ENCODE results near the gene GLMP.
A peak's percentile ranks its signal among the peaks of the same experiment; 100 is the strongest.
"Not testable (repeated sequence)": the region's sequence is repeated elsewhere in the genome, so short reads cannot be mapped to it uniquely, and the experiment has no call there.

Gene GLMP, protein sequence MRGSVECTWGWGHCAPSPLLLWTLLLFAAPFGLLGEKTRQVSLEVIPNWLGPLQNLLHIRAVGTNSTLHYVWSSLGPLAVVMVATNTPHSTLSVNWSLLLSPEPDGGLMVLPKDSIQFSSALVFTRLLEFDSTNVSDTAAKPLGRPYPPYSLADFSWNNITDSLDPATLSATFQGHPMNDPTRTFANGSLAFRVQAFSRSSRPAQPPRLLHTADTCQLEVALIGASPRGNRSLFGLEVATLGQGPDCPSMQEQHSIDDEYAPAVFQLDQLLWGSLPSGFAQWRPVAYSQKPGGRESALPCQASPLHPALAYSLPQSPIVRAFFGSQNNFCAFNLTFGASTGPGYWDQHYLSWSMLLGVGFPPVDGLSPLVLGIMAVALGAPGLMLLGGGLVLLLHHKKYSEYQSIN

GRCh38 chr1:156295391-156295947, at the start of gene GLMP:
Gene GLMP (minus strand): TSS chr1:156295679. CDS start chr1:156295645, 34 bp downstream.
- no peak for FAIRE-seq
- DNase-seq (ENCODE audit: low spot score), result no peak

- DNase-seq (ENCODE audit: low spot score), result no peak
- FAIRE-seq, result no peak
Observed at GRCh38 chr1:156344409-156344808, 48.9 kb upstream of the GLMP start.

DNA sequence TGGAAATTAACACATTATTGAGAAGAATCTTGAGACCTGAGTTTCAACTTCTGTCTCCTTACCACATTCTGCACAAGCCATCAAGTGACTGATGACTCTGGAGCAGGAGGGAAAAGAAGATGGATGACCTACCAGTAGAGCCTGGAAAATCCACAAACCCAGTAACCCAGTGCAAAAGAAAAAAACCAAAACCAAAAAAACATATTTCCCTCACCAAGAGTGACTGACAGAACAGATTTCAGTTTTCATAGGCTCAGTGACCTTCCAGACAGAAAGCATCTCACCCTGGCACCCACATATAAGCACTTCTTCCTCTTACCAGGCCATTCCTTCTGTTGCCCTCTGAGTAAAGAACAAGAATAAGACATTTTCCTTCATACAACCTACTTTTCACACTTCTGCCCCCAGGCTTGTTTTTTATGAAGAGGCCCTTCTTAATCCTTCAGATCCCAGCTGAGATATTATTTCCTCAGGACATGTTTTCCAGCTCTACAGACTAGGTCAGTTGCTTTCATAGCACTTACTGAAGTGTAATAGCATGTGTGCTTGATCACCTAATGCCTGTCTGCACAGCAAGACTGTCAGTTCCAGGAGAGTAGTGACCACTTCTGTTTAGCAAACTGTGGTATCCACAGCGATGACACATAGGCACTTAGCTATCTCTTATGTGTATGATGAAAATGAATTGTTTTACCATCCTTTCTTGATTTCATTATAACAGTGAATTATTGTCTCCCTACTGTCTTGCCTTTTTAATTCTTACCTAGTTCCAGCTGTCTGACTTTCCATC, 46.9 kb upstream of the GLMP start:
- peak; percentile 20 for DNase-seq (ENCODE audit: low spot score)
- no peak for FAIRE-seq

GRCh38 chr1:156338180-156338976, 42.9 kb upstream of the GLMP start, which contains the start of the genes CCT3 and TSACC:
Gene CCT3 (minus strand): TSS chr1:156338292. CDS start chr1:156338184, 108 bp downstream.
Gene TSACC (plus strand): TSS chr1:156338526. CDS start chr1:156339758, 1,232 bp downstream.
- peak; percentile 99 for DNase-seq (ENCODE audit: low spot score)
- FAIRE-seq, result peak; percentile 85

DNA sequence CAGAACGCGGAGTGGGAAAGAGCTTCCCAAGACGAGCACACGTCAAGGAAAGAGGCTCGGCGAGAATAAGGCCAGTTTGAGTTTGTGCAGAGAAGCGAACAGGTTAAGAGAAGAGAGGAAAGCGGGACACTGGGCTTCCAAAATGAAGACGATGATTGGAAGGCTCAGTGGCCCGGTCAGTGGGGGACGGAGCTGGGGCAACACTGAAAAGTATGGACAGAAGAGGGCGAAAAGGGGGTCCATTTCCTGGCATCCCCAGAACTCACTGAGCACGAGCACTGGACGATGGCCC, 42.4 kb upstream of the GLMP start:
- DNase-seq (ENCODE audit: low spot score) (no peak), FAIRE-seq (no peak)

GRCh38 chr1:156337052-156337887, 41.8 kb upstream of the GLMP start:
- no peak for FAIRE-seq
- no peak for DNase-seq (ENCODE audit: low spot score)

- no peak for FAIRE-seq
- no peak for DNase-seq (ENCODE audit: low spot score)
Observed at GRCh38 chr1:156336242-156336641, 40.8 kb upstream of the GLMP start.

- DNase-seq (ENCODE audit: low spot score); FAIRE-seq: not testable (repeated sequence)
Observed at GRCh38 chr1:156323179-156323578, 27.7 kb upstream of the GLMP start.

GRCh38 chr1:156320560-156320959, 25.1 kb upstream of the GLMP start:
- FAIRE-seq (no peak), DNase-seq (ENCODE audit: low spot score) (no peak)

DNA sequence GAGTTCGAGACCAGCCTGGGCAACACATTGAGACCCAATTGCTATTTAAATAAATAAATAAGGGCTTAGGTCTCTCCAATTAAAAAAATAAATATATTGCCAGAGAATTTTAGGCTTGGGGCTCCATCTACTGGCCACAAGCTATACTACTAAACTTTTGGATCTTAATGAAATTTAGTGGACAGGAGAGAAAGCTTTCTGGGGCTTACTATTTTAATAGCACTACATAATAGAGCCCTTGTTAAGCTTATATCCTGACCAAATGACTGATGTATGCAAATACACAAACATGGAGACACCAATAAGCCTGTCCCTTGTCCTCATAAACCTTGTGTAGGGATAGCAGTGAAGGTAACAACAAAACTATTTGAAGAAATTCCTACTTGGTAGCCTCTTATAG, 24.2 kb upstream of the GLMP start:
- no peak for FAIRE-seq

GRCh38 chr1:156316909-156317308, 21.4 kb upstream of the GLMP start:
- DNase-seq (ENCODE audit: low spot score), result no peak
- no peak for FAIRE-seq

More for the DNA sequence above, 24.2 kb upstream of the GLMP start:
- DNase-seq (ENCODE audit: low spot score), result no peak

GRCh38 chr1:156310962-156311361, 15.5 kb upstream of the GLMP start:
- DNase-seq (ENCODE audit: low spot score), result peak; percentile 37
- FAIRE-seq, result no peak

- DNase-seq (ENCODE audit: low spot score) (no peak), FAIRE-seq (no peak)
Observed at GRCh38 chr1:156308078-156308477, 12.6 kb upstream of the GLMP start.

DNA sequence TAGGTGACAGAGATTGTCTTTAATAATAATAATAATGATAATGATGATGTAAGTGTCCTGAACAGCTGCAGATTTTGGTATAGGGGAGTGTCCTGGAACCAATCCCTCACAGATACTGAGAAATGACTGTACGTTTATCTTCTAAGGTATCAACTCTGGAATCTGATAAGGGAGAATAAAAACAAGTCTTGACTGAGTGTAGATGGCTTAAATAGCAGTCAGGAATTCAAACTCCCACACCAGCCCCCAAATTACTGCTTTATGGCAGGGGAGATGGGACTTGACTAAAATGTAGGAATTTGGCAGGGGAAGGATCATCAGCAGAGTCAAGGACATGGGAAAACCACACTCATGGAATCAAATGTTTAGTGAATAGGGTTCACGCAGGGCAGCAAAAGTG, 9.7 kb upstream of the GLMP start:
- FAIRE-seq (no peak), DNase-seq (ENCODE audit: low spot score) (no peak)

DNA sequence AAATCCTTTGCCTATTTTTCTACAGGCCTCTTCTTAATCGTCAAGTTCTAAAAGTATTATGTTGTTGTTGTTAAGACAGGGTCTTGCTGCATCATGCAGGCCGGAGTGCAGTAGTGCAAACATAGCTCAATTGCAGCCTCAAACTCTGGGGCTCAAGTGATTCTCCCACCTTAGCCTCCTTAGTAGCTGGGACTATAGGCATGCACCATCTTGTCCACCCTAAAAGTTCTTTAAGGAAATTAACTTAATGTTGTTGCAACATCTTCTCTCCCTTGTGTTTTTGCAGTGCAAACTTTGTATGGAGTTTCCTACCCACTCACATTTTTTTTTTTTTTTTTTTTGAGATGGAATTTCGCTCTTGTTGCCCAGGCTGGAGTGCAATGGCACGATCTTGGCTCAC, 7.8 kb upstream of the GLMP start:
- DNase-seq (ENCODE audit: low spot score) (no peak), FAIRE-seq (no peak)

- DNase-seq (ENCODE audit: low spot score), result no peak
- no peak for FAIRE-seq
Observed at GRCh38 chr1:156298852-156299357, 3.4 kb upstream of the GLMP start, which contains the start of gene VHLL. Gene VHLL (minus strand): TSS chr1:156299307. CDS start chr1:156299189, 118 bp downstream.

DNA sequence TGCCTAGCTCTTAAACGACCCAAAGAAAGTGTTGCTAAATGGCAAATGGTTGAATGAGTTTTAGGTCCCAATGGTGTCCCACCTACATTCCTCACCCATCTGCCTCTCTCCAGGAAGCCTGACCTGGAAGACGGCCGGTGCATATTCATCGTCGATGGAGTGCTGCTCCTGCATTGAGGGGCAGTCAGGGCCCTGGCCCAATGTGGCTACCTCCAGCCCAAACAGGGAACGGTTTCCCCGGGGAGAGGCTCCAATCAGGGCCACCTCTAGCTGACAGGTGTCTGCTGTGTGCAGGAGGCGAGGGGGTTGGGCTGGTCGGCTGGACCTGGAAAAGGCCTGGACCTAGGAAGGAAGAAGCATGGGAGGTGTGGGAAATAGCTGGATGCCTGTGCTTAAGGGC, 1.6 kb downstream of the GLMP start:
- FAIRE-seq, result no peak
- DNase-seq (ENCODE audit: low spot score), result no peak

- DNase-seq (ENCODE audit: low spot score) (no peak), FAIRE-seq (no peak)
Observed at GRCh38 chr1:156293098-156293434, 2.4 kb downstream of the GLMP start.

DNA sequence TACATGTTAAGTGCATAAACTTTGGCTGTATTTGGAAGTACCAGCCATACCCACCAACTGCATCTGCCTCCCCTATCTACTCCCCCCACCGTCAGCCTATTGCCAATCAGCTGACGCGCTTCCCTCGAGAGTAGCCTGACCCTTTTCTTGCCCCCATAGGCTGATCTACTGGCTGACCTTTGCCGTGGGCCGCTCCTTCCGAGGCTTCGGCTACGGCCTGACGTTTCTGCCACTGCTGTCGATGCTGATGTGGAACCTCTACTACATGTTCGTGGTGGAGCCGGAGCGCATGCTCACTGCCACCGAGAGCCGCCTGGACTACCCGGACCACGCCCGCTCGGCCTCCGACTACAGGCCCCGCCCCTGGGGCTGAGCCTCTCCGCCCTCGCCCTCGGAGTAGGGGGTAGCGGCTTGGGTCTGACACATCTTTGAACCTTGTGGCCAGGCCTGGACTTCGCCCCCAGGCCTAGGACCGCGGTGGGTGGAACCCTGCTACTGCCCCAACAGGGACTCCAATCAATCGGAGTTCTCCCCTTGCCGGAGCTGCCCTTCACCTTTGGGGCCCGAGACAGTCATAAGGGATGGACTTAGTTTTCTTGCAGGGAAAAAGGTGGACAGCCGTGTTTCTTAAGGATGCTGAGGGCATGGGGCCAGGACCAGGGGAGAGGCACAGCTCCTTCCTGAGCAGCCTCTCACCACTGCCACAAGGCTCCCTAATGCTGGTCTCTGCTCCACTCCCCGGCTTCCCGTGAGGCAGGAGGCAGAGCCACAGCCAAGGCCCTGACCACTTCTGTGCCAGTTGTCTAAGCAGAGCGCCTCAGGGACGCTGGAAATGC, 4.0 kb downstream of the GLMP start:
- no peak for FAIRE-seq
- no peak for DNase-seq (ENCODE audit: low spot score)
